Measurements from ENCODE around the gene ATAD3B.

GRCh38 chr1:1428174-1428573 is 43.4 kb upstream of the ATAD3B start:
- TF ChIP-seq CTCF (IDR thresholded peaks at IDR 0.05 in 2 of 3, conservative IDR thresholded peaks at IDR 0.05 in 1 of 3; ENCODE audit: control insufficient read depth in 2 of 3, extremely low read depth in 1 of 3, insufficient read depth in 1 of 3, low read depth in 3 of 3, low read length in 3 of 3) (no peak), SREBF2 (IDR thresholded peaks at IDR 0.05; ENCODE audit: low read length) (no peak), SUPT20H (IDR thresholded peaks at IDR 0.05; ENCODE audit: borderline replicate concordance, control insufficient read depth, low read depth, low read length) (no peak)
